Posterior cingulate gyrus (tissue), 11 donors: ENCODE results near the gene FADS1.
A peak's percentile ranks its signal among the peaks of the same experiment; 100 is the strongest.

ENCODE experiments used
- DNase-seq, 10 donors: peaks; one replicate each; pipeline versions ENCODE4 v3.0.0 to v3.0.0-alpha.2; 2020 to 2021; ENCODE audit warnings: mixed read lengths in 3 of 10
- intact Hi-C: fragments of 100-400 bp; cut with DNase I; formaldehyde crosslinking; loops from one replicate; pipeline ENCODE4 v1.15.1; 2023

Gene FADS1

DNA sequence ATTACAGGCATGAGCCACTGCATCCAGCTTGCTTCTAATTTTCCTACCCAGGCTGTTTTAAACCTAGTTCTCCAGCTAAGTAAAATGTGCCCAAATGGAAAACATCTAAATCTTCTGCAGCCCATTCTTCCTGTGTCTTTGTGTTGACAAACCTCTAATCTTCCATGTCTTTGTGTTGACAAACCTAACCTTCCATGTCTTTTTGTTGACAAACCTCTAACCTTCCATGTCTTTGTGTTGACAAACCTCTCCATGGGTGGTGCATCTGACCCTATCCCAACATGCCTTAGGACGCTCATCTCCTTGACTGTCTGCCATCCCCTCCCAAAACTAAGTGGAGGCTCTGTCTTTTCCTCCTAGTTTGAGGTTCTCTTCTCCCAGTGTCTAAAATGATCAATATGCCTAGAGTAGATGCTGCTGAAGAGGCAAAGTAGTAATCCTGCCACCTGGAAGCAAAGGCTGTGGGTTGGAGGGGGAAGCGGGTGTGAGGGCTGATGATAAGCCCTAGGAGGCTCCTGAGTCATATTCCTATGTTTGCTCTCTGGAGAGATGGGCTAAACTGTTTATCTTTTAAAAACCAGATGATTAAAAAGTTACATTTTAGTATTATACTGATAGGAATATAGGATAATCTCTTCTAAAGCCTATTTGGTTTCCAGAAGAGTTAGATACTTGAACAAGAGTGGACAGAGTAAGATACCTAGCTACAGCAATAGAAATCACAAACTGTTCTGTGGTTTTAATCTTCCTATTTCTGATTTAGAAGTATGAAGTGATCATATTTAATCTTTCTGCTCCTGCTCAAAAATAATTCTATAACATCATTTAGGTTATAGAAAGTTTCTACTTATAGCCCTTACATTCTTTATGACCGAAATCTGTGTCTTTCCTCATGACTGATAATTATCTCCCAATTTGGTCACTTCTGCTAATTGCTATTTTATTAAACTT is 16.2 kb downstream of the FADS1 start:
- DNase-seq, result no peak
- intact Hi-C loops, result loop anchor here (5.0 kb wide), 1 partner anchor 52 kb away; no protein-coding TSS in a partner anchor

DNA sequence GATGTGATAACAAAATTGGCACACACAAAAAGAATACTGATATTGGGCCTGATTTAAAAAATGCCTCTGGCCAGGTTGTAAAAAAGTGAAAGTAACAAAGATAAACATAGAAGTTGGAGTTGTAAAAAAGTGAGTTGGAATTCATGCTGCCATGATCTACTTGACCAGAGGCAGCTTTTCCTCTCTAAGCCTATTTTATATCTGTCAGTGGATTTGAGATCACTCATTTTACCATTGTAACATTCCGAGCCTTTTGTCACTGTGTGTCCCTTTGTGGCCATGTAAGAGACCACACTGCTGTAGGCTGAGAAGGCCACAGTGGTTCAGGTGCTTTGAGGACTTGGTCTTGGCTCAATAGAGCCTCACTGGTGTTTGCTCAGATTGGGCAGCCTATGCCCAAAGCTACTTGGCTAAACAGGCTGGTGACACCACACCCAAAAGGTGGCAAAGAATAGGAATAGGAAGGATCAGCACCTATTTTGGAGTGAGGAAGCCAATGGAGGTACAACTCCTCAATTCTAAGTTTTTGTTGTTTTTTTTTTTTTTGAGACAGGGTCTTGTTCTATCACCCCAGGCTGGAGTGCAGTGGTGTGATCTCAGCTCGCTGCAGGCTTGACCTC is 17.0 kb downstream of the FADS1 start:
- no peak for DNase-seq
- intact Hi-C loops, result loop anchor here (5.0 kb wide), 1 partner anchor 53 kb away; no protein-coding TSS in a partner anchor

DNA sequence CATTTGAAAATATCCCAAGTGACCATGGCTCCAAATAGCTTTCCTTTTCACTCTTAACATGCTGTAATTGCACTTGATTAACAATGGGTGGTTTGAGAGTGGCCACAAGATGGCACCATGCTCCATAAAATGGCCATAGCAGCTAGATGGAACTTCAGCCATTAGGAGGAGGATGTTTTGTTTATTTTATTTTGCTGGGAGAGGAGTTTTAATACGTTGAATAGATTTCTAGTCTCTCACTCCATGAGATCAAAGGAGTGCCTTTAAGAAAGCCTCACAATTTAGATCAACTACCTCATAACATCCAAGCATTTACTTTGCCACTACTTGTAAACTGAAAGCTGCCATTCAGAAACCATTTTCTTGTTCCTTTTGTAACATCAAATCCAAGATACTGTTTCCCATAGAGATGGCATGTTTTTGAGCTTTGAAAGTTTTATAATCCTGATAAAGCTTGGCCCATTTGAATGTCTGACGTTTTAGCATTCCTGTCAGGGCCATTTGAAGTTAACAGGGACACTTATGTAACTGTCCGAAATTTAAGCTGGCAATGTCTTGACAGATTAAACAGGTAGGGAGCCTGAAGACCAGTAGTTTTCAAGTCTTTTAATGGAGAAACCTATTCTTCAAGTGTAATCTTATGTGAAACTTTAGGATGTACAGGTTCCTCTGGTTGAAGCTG is 19.4 kb downstream of the FADS1 start:
- DNase-seq, result peak in 6 of 10 donors; percentile 80 to 94 (median 84)
- intact Hi-C loops, result loop anchor here (2.0 kb wide), 2 partner anchors 149 to 285 kb away; no protein-coding TSS in a partner anchor

DNA sequence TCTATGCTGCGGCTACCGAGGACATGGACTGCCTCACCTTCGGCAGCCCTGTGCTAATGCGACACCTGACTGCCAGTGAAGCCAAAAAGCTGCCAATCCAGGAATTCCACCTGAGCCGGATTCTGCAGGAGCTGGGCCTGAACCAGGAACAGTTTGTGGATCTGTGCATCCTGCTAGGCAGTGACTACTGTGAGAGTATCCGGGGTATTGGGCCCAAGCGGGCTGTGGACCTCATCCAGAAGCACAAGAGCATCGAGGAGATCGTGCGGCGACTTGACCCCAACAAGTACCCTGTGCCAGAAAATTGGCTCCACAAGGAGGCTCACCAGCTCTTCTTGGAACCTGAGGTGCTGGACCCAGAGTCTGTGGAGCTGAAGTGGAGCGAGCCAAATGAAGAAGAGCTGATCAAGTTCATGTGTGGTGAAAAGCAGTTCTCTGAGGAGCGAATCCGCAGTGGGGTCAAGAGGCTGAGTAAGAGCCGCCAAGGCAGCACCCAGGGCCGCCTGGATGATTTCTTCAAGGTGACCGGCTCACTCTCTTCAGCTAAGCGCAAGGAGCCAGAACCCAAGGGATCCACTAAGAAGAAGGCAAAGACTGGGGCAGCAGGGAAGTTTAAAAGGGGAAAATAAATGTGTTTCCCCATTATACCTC is 20.8 kb downstream of the FADS1 start:
- intact Hi-C loops, result loop anchor here (2.0 kb wide), 3 partner anchors 151 to 313 kb away; no protein-coding TSS in a partner anchor
- DNase-seq, result no peak

DNA sequence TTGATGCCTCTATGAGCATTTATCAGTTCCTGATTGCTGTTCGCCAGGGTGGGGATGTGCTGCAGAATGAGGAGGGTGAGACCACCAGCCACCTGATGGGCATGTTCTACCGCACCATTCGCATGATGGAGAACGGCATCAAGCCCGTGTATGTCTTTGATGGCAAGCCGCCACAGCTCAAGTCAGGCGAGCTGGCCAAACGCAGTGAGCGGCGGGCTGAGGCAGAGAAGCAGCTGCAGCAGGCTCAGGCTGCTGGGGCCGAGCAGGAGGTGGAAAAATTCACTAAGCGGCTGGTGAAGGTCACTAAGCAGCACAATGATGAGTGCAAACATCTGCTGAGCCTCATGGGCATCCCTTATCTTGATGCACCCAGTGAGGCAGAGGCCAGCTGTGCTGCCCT is 21.3 kb downstream of the FADS1 start:
- intact Hi-C loops, result loop anchor here (2.0 kb wide), 1 partner anchor 313 kb away; no protein-coding TSS in a partner anchor
- DNase-seq, result no peak

DNA sequence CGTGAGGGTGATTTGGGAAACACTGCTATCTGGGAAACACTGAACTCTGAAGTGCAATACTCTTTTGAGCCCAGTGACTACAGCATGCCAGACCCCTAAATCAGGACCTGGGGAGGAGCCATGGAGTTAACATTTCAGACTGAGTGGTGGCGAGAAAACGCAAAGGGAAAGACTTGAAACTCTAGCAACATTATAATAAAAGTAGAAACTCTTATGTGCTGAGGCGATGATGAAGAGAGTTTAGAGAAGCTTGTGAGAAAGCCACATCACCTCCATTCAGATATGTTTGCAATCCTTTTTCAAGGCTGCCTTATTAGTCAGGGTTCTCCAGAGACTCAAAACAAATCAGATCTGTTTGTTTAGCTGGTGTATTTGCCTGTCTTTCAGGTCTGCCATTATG is 22.2 kb downstream of the FADS1 start:
- no peak for DNase-seq
- intact Hi-C loops, result loop anchor here (2.0 kb wide), 1 partner anchor 314 kb away; no protein-coding TSS in a partner anchor

DNA sequence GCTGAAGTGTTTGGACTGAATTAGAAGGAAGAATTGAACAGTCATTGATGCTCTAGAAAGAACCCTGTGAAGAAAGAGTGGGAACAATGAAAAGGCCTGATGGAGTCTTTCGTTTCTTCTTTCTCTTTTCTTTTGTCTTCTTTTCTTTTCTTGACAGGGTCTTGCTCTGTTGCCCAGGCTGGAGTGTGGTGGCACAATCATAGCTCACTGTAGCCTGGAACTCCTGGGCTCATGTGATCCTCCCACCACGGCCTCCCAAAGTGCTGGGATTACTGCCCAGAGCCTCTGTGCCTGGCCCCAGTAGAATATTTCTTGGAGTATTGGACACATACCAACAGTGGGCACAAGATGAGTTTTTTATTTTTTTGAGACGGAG is 23.0 kb downstream of the FADS1 start:
- intact Hi-C loops, result loop anchor here (2.0 kb wide), 1 partner anchor 315 kb away; no protein-coding TSS in a partner anchor
- no peak for DNase-seq

DNA sequence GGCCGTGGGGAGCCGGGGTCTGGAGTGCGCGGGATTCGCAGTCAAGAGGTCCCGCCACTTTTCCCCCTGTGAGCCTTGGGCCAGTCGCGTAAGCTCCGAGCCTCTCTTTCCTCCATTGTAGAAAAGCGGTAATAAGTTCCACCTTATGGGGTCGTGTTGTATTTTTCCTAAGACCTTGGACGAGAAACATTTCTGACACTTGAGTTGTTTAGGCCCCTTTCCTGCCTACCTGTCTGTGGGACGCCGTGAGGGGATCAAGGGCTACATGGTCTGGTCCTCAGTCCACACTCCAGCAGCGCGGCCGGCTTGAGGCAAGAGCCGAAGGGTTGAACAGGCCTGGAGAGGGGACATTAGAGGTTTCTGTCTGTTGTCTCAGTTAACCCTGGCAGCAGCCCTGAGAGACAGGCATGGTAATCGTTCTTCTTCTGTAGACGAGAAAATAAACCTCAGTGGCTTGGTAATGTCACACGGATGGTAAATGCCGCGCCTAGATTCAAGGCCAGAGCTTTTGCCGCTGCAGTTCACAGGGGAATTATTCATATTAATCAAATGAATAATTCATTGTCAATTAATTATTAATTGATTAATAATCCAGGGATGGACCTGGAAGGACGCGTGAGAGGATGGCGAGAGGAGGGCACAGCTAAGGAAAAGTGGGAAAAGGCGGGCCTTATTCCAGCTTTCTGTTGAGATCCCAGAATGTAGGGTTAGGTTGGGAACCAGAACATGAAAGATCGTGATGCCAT is 23.5 kb downstream of the FADS1 start:
- intact Hi-C loops, result no loop called here

DNA sequence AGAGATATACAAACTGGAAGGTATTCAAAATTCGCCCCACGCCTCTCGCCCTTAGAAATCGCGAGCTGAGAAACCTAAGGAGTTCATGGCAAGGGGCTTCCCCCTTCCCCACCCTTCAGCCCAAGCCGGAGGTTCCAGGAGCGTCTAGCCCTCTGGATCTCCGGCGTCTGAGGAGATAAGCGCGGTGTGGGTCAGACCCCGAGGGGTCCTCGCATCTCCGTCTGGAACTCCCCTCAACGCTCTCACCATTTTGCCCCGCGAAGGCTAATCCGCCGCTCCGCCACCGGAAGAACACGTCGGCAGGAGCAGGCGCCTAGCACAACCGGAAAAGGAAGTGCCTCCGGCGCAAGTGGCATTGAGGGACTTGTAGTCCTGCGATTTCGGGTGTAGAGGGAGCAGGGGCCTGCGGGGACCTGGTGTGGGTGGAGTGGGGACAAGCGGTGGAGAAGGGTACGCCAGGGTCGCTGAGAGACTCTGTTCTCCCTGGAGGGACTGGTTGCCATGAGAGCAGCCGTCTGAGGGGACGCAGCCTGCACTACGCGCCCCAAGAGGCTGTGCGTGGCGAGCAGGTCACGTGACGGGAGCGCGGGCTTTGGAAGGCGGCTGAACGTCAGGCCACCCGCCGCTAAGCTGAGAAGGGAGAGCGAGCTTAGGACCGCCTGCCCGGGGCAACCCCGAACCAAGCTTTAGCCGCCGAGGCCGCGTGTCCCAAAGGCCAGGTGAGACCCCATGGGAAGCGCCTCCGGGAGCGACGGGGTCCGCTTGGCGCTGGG is 24.3 kb downstream of the FADS1 start, which contains the start of the genes FEN1 and TMEM258:
Gene FEN1, plus strand, starts transcription at position 602 of the 773 bp plus-strand sequence. CDS start 2,451 bp downstream, outside the sequence.
Gene TMEM258, minus strand, starts transcription at position 290 of the 773 bp plus-strand sequence. Its CDS starts 41 bp downstream, at position 249.
- intact Hi-C loops, result no loop called here
- DNase-seq, result peak; percentile 87 to 99 (median 94)

More for the DNA sequence above, 23.5 kb downstream of the FADS1 start:
- DNase-seq, result peak in 1 of 10 donors; percentile 85

DNA sequence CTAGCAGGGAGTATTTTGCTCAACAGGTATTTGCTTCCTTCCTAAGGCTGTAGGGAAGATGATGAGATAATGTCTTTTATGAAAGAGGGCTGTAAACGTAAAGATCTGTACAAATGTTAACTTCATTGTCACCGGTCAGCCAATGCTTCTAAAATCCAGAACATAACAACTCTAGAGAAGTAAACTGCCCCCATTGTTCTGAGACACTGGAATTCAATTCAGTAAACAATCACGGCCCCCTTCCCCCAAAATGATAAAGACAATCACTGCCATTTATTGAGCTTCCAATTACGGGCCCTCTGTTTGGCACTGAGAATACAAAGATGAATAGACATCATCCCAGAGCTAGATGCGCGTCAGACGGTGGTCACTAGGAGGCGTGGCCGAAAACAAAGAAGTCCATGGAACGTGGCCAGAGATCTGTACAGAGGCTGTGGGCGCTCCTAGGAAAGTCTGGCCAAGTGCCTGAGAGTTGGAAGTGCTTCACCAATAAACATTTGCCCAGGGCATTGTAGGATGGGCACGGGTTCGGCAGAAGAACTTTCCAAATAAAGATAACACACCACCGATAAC is 25.0 kb downstream of the FADS1 start:
- DNase-seq, result peak; percentile 58 to 97 (median 84)
- intact Hi-C loops, result no loop called here

DNA sequence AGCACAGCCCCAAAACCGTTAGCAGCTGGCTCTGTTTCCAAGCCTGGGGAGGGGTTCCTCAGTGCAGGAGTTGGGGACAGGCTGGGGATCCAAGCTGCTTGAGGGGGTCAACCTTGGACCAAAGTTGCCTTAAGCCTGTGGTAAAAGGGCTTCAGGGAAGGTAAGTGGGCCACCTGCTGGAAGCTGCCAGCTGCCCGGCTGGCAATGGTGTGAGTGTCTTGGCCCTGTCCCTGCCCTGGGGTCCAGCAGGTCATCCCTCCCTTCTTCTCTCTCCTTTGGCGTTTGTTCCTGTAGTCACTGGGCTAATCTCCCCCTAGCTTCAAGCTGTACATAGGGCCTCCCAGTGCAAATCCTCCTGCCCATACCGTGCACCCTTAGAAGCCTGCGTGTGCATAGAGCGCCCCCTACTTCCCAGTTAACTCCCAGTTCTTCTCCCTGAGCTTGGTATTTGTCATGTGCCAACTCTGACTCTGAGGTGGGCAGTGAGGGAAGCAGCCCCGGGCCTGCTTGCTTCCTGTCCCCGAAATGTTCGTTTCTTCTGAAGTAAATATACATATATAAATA is 28.8 kb downstream of the FADS1 start:
- intact Hi-C loops, result loop anchor here (2.0 kb wide), 1 partner anchor 41 kb away; no protein-coding TSS in a partner anchor
- DNase-seq, result peak in 6 of 10 donors; percentile 55 to 93 (median 57)

DNA sequence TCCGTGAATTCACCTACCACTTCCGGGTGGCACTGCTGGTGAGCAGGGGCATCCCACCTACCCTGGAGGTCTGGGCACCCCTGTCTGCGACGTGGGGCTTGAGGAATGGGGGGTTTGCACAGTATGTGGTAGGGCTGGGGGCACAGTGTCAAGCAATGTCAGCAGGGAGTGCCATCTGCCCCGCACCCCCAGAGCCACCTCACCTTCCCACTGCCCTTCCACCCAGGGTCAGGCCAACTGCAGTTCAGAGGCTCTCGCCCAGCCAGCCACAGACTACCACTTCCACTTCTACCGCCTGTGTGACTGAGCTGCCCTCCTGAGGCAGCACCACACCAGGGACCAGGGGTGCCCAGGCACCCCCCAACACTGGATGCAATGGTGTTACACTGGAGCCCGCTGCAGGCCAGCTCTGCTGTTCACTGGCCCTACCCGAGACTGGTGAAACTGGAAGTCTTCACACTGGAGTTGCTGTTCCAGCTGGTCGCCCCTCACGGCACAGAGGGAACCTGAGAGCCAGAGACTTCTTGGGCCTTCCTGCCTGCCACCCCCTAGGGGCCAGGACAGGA is 30.9 kb downstream of the FADS1 start:
- DNase-seq, result peak in 3 of 10 donors; percentile 7 to 77 (median 73)
- intact Hi-C loops, result no loop called here

DNA sequence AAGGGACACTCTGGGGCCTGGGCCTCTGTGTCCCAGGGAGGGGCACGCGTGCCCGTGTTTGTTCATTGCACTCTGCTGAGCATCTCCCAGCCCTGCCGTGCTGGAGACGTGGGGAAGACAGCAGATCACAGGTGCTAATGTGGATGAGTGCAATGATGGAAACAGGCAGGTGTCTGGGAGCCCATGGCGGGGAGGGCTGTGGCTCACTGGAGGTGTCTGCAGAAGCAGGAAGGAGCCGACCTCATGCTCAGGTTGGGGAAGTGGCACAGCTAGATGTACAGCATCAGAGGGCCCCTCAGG is 32.3 kb downstream of the FADS1 start:
- intact Hi-C loops, result no loop called here
- DNase-seq, result peak in 3 of 10 donors; percentile 8 to 69 (median 67)

DNA sequence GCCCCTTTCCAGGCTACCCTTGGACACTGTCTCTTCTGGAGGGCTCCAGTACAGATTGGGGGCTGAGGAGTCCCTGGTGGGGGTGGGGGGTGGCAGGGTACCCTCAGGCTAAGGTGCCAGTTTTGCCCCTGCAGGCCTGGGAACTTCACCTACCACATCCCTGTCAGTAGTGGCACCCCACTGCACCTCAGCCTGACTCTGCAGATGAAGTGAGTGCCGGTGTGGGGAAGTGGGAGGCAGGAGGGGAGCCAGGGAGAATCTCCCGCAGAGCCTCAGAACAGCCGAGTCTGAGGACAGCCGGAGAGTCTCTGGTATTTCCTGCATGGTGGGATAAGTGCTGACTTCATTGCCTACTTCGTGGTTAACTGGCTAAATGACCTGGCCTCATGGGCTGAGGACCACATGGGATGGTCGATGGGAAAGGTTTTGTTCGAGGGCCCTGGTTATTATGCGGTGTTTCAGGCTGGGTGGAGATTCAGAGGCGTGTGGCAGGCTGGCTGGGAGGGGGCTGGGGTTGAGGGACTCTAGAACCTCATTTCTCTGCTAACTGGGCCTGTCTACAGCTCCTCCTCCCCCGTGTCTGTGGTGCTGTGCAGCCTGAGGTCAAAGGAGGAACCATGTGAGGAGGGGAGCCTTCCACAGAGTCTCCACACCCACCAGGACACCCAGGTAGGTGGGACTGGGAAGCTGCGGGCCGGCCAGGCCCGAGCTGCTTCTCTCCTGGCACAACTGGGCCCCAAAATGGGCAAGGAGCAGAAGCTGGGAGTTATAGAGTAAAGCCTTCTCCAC is 32.9 kb downstream of the FADS1 start:
- intact Hi-C loops, result no loop called here
- DNase-seq, result peak in 2 of 10 donors; percentile 55 to 58

DNA sequence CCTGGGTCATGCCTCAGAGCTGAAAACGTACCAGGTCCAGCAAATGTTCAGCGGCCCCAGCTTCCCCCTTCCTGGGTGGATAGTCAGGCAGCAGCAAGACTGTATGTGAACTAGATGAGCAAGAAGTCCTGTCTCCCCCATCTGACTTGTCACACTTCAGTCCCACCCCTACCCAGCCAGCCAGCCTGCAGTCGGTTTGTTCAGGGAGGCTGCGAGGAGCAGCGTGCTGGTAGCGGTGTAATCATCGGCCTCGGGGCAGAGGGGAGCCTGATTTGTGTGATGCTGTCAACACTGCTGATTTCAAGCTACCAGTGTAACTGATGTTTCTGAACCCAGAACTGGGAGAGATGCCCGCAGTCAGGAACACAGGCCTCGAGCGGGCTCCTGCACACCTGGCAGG is 34.0 kb downstream of the FADS1 start:
- DNase-seq, result peak in 3 of 10 donors; percentile 35 to 67 (median 47)
- intact Hi-C loops, result no loop called here

DNA sequence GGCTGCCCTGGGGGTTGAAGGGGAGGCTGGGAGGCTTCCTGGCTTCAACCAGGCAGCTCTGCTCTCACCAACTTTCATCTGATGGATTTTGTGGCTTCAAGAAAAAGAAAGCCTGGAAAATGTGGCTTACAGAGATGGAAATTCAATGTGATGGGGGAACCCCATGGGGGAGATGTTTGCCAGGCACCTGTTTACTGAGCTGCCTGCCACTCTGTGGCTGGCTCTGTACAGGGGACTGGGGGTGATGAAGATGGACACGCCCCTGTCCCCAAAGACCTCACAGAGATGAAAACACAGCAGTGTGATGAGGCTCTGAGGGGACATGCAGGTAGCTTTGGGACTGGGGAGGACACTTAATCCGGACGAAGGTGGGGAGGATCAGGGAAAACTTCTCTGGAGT is 34.5 kb downstream of the FADS1 start:
- DNase-seq, result peak in 1 of 10 donors; percentile 16
- intact Hi-C loops, result no loop called here
